GM10266 (cell line): Measurements from ENCODE around the gene TSPAN7.

Experiments used
- DNase-seq: peaks from one replicate; pipeline ENCODE4 v3.0.0; 2012; ENCODE audit errors: extremely low spot score
- CTCF ChIP-seq: IDR thresholded peaks from 2 replicates; pipeline ENCODE4 v1.5.1; 2012; ENCODE audit warnings: mild to moderate bottlenecking, low read depth; ENCODE audit not compliant: control insufficient read depth, insufficient read depth; ENCODE audit errors: missing control alignments

Gene TSPAN7

DNA sequence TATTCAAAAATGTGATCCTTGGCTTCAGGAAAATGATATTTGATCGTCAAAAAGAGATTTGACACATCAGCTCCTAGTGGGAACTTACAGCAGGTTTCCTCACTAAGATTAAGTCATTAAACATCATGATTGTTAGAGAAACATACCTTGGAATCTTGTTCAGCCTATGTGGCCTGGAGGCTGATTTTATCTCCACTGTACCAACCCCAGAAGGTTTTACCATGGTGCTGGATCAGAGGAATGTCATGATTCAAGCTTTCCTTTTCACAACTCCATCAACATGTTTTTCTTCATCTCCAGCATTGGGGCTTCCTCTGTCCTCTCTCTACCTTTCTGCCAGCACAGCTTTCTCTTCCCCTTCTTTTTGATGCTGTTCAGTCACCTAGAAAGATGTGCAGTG, 171.5 kb downstream of the TSPAN7 start:
- TF ChIP-seq CTCF = no peak
- DNase-seq = no peak
